Measurements from ENCODE around the gene SRGAP3. TPM values are rescaled to one million over a fixed set of nuclear protein-coding genes. Genes with fewer than 3 reads are reported as not detected.

SRGAP3 gene
- polyA plus RNA-seq, 2 donors = 1.3 to 3.3 TPM

GRCh38 chr3:9198899-9199335, 50.5 kb downstream of the SRGAP3 start:
- Histone ChIP-seq H3K9me3 (ENCODE audit: control insufficient read depth in 2 of 2, insufficient read depth in 1 of 2, low read depth in 1 of 2, low read length in 1 of 2) (no peaks in the 10 kb centered on the region), H3K4me3 (ENCODE audit: low read depth in 1 of 2, low read length in 2 of 2) (no peak overlapping the region), H3K27ac (ENCODE audit: low read depth in 2 of 2, low read length in 1 of 2) (no peak overlapping the region), H3K4me1 (ENCODE audit: control insufficient read depth in 2 of 2, insufficient read depth in 2 of 2, low read length in 1 of 2) (peaks cover 0 to 4% of the 10 kb centered on the region in 2 donors), H3K27me3 (ENCODE audit: control insufficient read depth in 1 of 2, insufficient read depth in 2 of 2, low read length in 2 of 2) (no peaks in the 10 kb centered on the region), H3K36me3 (ENCODE audit: control insufficient read depth in 2 of 2, insufficient read depth in 2 of 2, low read length in 1 of 2) (no peaks in the 10 kb centered on the region)
- 88% methylated on average over 10 of the region's 10 CpGs for WGBS, 2 donors

GRCh38 chr3:9198261-9198660, 51.2 kb downstream of the SRGAP3 start:
- Histone ChIP-seq H3K36me3 (ENCODE audit: control insufficient read depth in 2 of 2, insufficient read depth in 2 of 2, low read length in 1 of 2) (no peaks in the 10 kb centered on the region), H3K27me3 (ENCODE audit: control insufficient read depth in 1 of 2, insufficient read depth in 2 of 2, low read length in 2 of 2) (no peaks in the 10 kb centered on the region), H3K9me3 (ENCODE audit: control insufficient read depth in 2 of 2, insufficient read depth in 1 of 2, low read depth in 1 of 2, low read length in 1 of 2) (no peaks in the 10 kb centered on the region), H3K4me3 (ENCODE audit: low read depth in 1 of 2, low read length in 2 of 2) (no peak overlapping the region), H3K27ac (ENCODE audit: low read depth in 2 of 2, low read length in 1 of 2) (no peak overlapping the region), H3K4me1 (ENCODE audit: control insufficient read depth in 2 of 2, insufficient read depth in 2 of 2, low read length in 1 of 2) (peaks cover 0 to 4% of the 10 kb centered on the region in 2 donors)
- WGBS, 2 donors = 70 to 90% methylated on average over 3 of the region's 3 CpGs

- WGBS, 2 donors = 73 to 74% methylated on average over 7 of the region's 7 CpGs
- H3K36me3 ChIP-seq (ENCODE audit: control insufficient read depth in 2 of 2, insufficient read depth in 2 of 2, low read length in 1 of 2) = peaks cover 0 to 3% of the 10 kb centered on the region in 2 donors
- peaks cover 0 to 2% of the 10 kb centered on the region in 2 donors for H3K4me1 ChIP-seq (ENCODE audit: control insufficient read depth in 2 of 2, insufficient read depth in 2 of 2, low read length in 1 of 2)
- H3K27ac ChIP-seq (ENCODE audit: low read depth in 2 of 2, low read length in 1 of 2) = no peak overlapping the region
- no peaks in the 10 kb centered on the region for H3K27me3 ChIP-seq (ENCODE audit: control insufficient read depth in 1 of 2, insufficient read depth in 2 of 2, low read length in 2 of 2)
- H3K4me3 ChIP-seq (ENCODE audit: low read depth in 1 of 2, low read length in 2 of 2) = no peak overlapping the region
- H3K9me3 ChIP-seq (ENCODE audit: control insufficient read depth in 2 of 2, insufficient read depth in 1 of 2, low read depth in 1 of 2, low read length in 1 of 2) = no peaks in the 10 kb centered on the region
Observed at GRCh38 chr3:9196020-9196419, 53.4 kb downstream of the SRGAP3 start.

- Histone ChIP-seq H3K36me3 (ENCODE audit: control insufficient read depth in 2 of 2, insufficient read depth in 2 of 2, low read length in 1 of 2) (peaks cover 0 to 3% of the 10 kb centered on the region in 2 donors), H3K9me3 (ENCODE audit: control insufficient read depth in 2 of 2, insufficient read depth in 1 of 2, low read depth in 1 of 2, low read length in 1 of 2) (no peaks in the 10 kb centered on the region), H3K4me1 (ENCODE audit: control insufficient read depth in 2 of 2, insufficient read depth in 2 of 2, low read length in 1 of 2) (peaks cover 0 to 2% of the 10 kb centered on the region in 2 donors), H3K4me3 (ENCODE audit: low read depth in 1 of 2, low read length in 2 of 2) (no peak overlapping the region), H3K27ac (ENCODE audit: low read depth in 2 of 2, low read length in 1 of 2) (no peak overlapping the region), H3K27me3 (ENCODE audit: control insufficient read depth in 1 of 2, insufficient read depth in 2 of 2, low read length in 2 of 2) (no peaks in the 10 kb centered on the region)
- 83 to 88% methylated on average over 3 of the region's 3 CpGs for WGBS, 2 donors
Observed at GRCh38 chr3:9195390-9195789, 54.1 kb downstream of the SRGAP3 start.

GRCh38 chr3:9194509-9195184, 54.8 kb downstream of the SRGAP3 start:
- H3K36me3 ChIP-seq (ENCODE audit: control insufficient read depth in 2 of 2, insufficient read depth in 2 of 2, low read length in 1 of 2) = peaks cover 0 to 3% of the 10 kb centered on the region in 2 donors
- H3K9me3 ChIP-seq (ENCODE audit: control insufficient read depth in 2 of 2, insufficient read depth in 1 of 2, low read depth in 1 of 2, low read length in 1 of 2) = no peaks in the 10 kb centered on the region
- whole genome bisulfite sequencing, 2 donors = 70 to 76% methylated on average over 4 of the region's 4 CpGs
- no peaks in the 10 kb centered on the region for H3K27me3 ChIP-seq (ENCODE audit: control insufficient read depth in 1 of 2, insufficient read depth in 2 of 2, low read length in 2 of 2)
- H3K4me1 ChIP-seq (ENCODE audit: control insufficient read depth in 2 of 2, insufficient read depth in 2 of 2, low read length in 1 of 2) = peaks cover 0 to 2% of the 10 kb centered on the region in 2 donors
- no peak overlapping the region for H3K4me3 ChIP-seq (ENCODE audit: low read depth in 1 of 2, low read length in 2 of 2)
- no peak overlapping the region for H3K27ac ChIP-seq (ENCODE audit: low read depth in 2 of 2, low read length in 1 of 2)

- Histone ChIP-seq H3K36me3 (ENCODE audit: control insufficient read depth in 2 of 2, insufficient read depth in 2 of 2, low read length in 1 of 2) (peaks cover 0 to 3% of the 10 kb centered on the region in 2 donors), H3K4me1 (ENCODE audit: control insufficient read depth in 2 of 2, insufficient read depth in 2 of 2, low read length in 1 of 2) (peaks cover 0 to 2% of the 10 kb centered on the region in 2 donors), H3K27me3 (ENCODE audit: control insufficient read depth in 1 of 2, insufficient read depth in 2 of 2, low read length in 2 of 2) (no peaks in the 10 kb centered on the region), H3K27ac (ENCODE audit: low read depth in 2 of 2, low read length in 1 of 2) (no peak overlapping the region), H3K9me3 (ENCODE audit: control insufficient read depth in 2 of 2, insufficient read depth in 1 of 2, low read depth in 1 of 2, low read length in 1 of 2) (no peaks in the 10 kb centered on the region), H3K4me3 (ENCODE audit: low read depth in 1 of 2, low read length in 2 of 2) (no peak overlapping the region)
- WGBS, 2 donors = 84 to 86% methylated on average over 10 of the region's 10 CpGs
Observed at GRCh38 chr3:9193633-9194195, 55.7 kb downstream of the SRGAP3 start.

GRCh38 chr3:9193211-9193610, 56.2 kb downstream of the SRGAP3 start:
- no peaks in the 10 kb centered on the region for H3K9me3 ChIP-seq (ENCODE audit: control insufficient read depth in 2 of 2, insufficient read depth in 1 of 2, low read depth in 1 of 2, low read length in 1 of 2)
- H3K27ac ChIP-seq (ENCODE audit: low read depth in 2 of 2, low read length in 1 of 2) = no peak overlapping the region
- WGBS, 2 donors = 89 to 92% methylated on average over 4 of the region's 4 CpGs
- H3K27me3 ChIP-seq (ENCODE audit: control insufficient read depth in 1 of 2, insufficient read depth in 2 of 2, low read length in 2 of 2) = no peaks in the 10 kb centered on the region
- peaks cover 0 to 2% of the 10 kb centered on the region in 2 donors for H3K4me1 ChIP-seq (ENCODE audit: control insufficient read depth in 2 of 2, insufficient read depth in 2 of 2, low read length in 1 of 2)
- H3K36me3 ChIP-seq (ENCODE audit: control insufficient read depth in 2 of 2, insufficient read depth in 2 of 2, low read length in 1 of 2) = peaks cover 0 to 3% of the 10 kb centered on the region in 2 donors
- H3K4me3 ChIP-seq (ENCODE audit: low read depth in 1 of 2, low read length in 2 of 2) = no peak overlapping the region

GRCh38 chr3:9192248-9193025, 57.0 kb downstream of the SRGAP3 start:
- no peak overlapping the region for H3K4me3 ChIP-seq (ENCODE audit: low read depth in 1 of 2, low read length in 2 of 2)
- H3K4me1 ChIP-seq (ENCODE audit: control insufficient read depth in 2 of 2, insufficient read depth in 2 of 2, low read length in 1 of 2) = peaks cover 0 to 2% of the 10 kb centered on the region in 2 donors
- WGBS, 2 donors = 78 to 89% methylated on average over 9 of the region's 9 CpGs
- peaks cover 0 to 3% of the 10 kb centered on the region in 2 donors for H3K36me3 ChIP-seq (ENCODE audit: control insufficient read depth in 2 of 2, insufficient read depth in 2 of 2, low read length in 1 of 2)
- no peaks in the 10 kb centered on the region for H3K27me3 ChIP-seq (ENCODE audit: control insufficient read depth in 1 of 2, insufficient read depth in 2 of 2, low read length in 2 of 2)
- H3K27ac ChIP-seq (ENCODE audit: low read depth in 2 of 2, low read length in 1 of 2) = no peak overlapping the region
- H3K9me3 ChIP-seq (ENCODE audit: control insufficient read depth in 2 of 2, insufficient read depth in 1 of 2, low read depth in 1 of 2, low read length in 1 of 2) = no peaks in the 10 kb centered on the region

GRCh38 chr3:9190276-9190675, 59.2 kb downstream of the SRGAP3 start:
- 92% methylated on average over 8 of the region's 8 CpGs for WGBS, 2 donors
- Histone ChIP-seq H3K4me3 (ENCODE audit: low read depth in 1 of 2, low read length in 2 of 2) (no peak overlapping the region), H3K27me3 (ENCODE audit: control insufficient read depth in 1 of 2, insufficient read depth in 2 of 2, low read length in 2 of 2) (no peaks in the 10 kb centered on the region), H3K4me1 (ENCODE audit: control insufficient read depth in 2 of 2, insufficient read depth in 2 of 2, low read length in 1 of 2) (no peaks in the 10 kb centered on the region), H3K9me3 (ENCODE audit: control insufficient read depth in 2 of 2, insufficient read depth in 1 of 2, low read depth in 1 of 2, low read length in 1 of 2) (no peaks in the 10 kb centered on the region), H3K27ac (ENCODE audit: low read depth in 2 of 2, low read length in 1 of 2) (no peak overlapping the region), H3K36me3 (ENCODE audit: control insufficient read depth in 2 of 2, insufficient read depth in 2 of 2, low read length in 1 of 2) (peaks cover 0 to 3% of the 10 kb centered on the region in 2 donors)

Measured in esophagus (tissue), 2 donors.